IMR-90 (cell line): Measurements from ENCODE around the gene CXCR6. TPM values are rescaled to one million over a fixed set of nuclear protein-coding genes. Genes with fewer than 3 reads are reported as not detected.

Experiments used
- ATAC-seq: fragments of 200-7000 bp; cut with Tn5 transposase; 2 replicates; pipeline ENCODE4 v1.9.1; 2020; ENCODE audit warnings: low read depth, mild to moderate bottlenecking, moderate library complexity
- BruUV-seq: library from RNA; stranded (reverse); fragments of 400-500 nt; replicated peaks from 2 replicates; lab custom pipeline; 2021; lab: Mats Ljungman, UMichigan
- CTCF ChIA-PET: fragments of 300-600 bp; formaldehyde crosslinking; extraction: SDS; loops from one replicate; lab custom pipeline; 2021; ENCODE audit warnings: antibody characterized with exemption; lab: Yijun Ruan, JAX
- POLR2A ChIA-PET: fragments of 300-600 bp; sonication (Branson Sonifier 250); formaldehyde crosslinking; loops from one replicate; lab custom pipeline; 2022; ENCODE audit warnings: antibody characterized with exemption; ENCODE audit not compliant: unreplicated experiment; lab: Charles Lee
- DNase-seq: peaks from one replicate; pipeline ENCODE4 v3.0.0; 2013
- H2AFZ ChIP-seq: replicated peaks from 2 replicates; pipeline ENCODE3; 2013; ENCODE audit warnings: low read length, mild to moderate bottlenecking; ENCODE audit not compliant: poor library complexity
- H2AK5ac ChIP-seq: 2 replicates; pipeline ENCODE4 v1.6.1; 2013; ENCODE audit warnings: low read depth, low read length, inconsistent platforms
- H2AK9ac ChIP-seq: replicated peaks from 2 replicates; pipeline ENCODE3; 2013; ENCODE audit warnings: mild to moderate bottlenecking, low read depth, low read length, moderate library complexity; ENCODE audit not compliant: poor library complexity
- H2BK120ac ChIP-seq: 2 replicates; pipeline ENCODE4 v1.6.1; 2013; ENCODE audit warnings: low read depth, low read length, inconsistent platforms
- H2BK15ac ChIP-seq: 3 replicates; pipeline ENCODE4 v1.6.1; 2013; ENCODE audit warnings: low read depth, low read length, inconsistent platforms
- H2BK20ac ChIP-seq: 2 replicates; pipeline ENCODE4 v1.6.1; 2013; ENCODE audit warnings: low read depth, mild to moderate bottlenecking, inconsistent platforms, low read length, moderate library complexity
- H2BK5ac ChIP-seq: 2 replicates; pipeline ENCODE4 v1.6.1; 2013; ENCODE audit warnings: mild to moderate bottlenecking, low read depth, low read length, inconsistent platforms; ENCODE audit not compliant: poor library complexity, severe bottlenecking
- H3K14ac ChIP-seq: replicated peaks from 2 replicates; pipeline ENCODE4 v1.6.1; 2013; ENCODE audit warnings: low read depth, low read length, inconsistent platforms
- H3K18ac ChIP-seq: 2 replicates; pipeline ENCODE4 v1.6.1; 2013; ENCODE audit warnings: low read depth, low read length, control low read depth
- H3K23ac ChIP-seq: 2 replicates; pipeline ENCODE4 v1.6.1; 2013; ENCODE audit warnings: low read depth, low read length, inconsistent platforms
- H3K27ac ChIP-seq: 2 replicates; pipeline ENCODE4 v1.5.1; 2013; ENCODE audit warnings: mild to moderate bottlenecking, control low read depth, low read length; ENCODE audit not compliant: insufficient read depth
- H3K27me3 ChIP-seq: 2 replicates; pipeline ENCODE4 v1.6.1; 2013; ENCODE audit warnings: low read length; ENCODE audit not compliant: control insufficient read depth, insufficient read depth
- H3K36me3 ChIP-seq: 2 replicates; pipeline ENCODE4 v1.6.1; 2013; ENCODE audit warnings: low read length, mixed read lengths; ENCODE audit not compliant: control insufficient read depth, insufficient read depth
- H3K4ac ChIP-seq: 2 replicates; pipeline ENCODE4 v1.6.1; 2013; ENCODE audit warnings: low read depth, low read length, inconsistent platforms
- H3K4me1 ChIP-seq: 2 replicates; pipeline ENCODE4 v1.6.1; 2013; ENCODE audit warnings: low read length, mixed read lengths; ENCODE audit not compliant: control insufficient read depth, insufficient read depth
- H3K4me2 ChIP-seq: 2 replicates; pipeline ENCODE4 v1.6.1; 2013; ENCODE audit warnings: low read depth, mild to moderate bottlenecking, control low read depth, low read length, moderate library complexity
- H3K4me3 ChIP-seq: 2 replicates; pipeline ENCODE4 v1.5.1; 2013; ENCODE audit warnings: low read depth, mild to moderate bottlenecking, control low read depth, low read length, moderate library complexity; ENCODE audit not compliant: insufficient read depth
- H3K56ac ChIP-seq: 2 replicates; pipeline ENCODE4 v1.6.1; 2013; ENCODE audit warnings: low read length, inconsistent platforms; ENCODE audit not compliant: insufficient read depth; ENCODE audit errors: extremely low read depth
- H3K79me1 ChIP-seq, 2 experiments: 2 replicates each; pipeline ENCODE4 v1.6.1; 2013; ENCODE audit warnings: low read length in 2 of 2, inconsistent platforms in 1 of 2, low read depth in 1 of 2
- H3K9ac ChIP-seq: 2 replicates; pipeline ENCODE4 v1.6.1; 2013; ENCODE audit warnings: low read depth, low read length, control low read depth
- H3K9me1 ChIP-seq: 2 replicates; pipeline ENCODE4 v1.6.1; 2013; ENCODE audit warnings: low read length, inconsistent platforms; ENCODE audit not compliant: insufficient read depth
- H3K9me3 ChIP-seq: 2 replicates; pipeline ENCODE4 v1.6.1; 2013; ENCODE audit warnings: low read length; ENCODE audit not compliant: control insufficient read depth, insufficient read depth
- H4K20me1 ChIP-seq: 2 replicates; pipeline ENCODE4 v1.6.1; 2013; ENCODE audit warnings: low read length, inconsistent platforms; ENCODE audit not compliant: insufficient read depth
- H4K5ac ChIP-seq: 2 replicates; pipeline ENCODE4 v1.6.1; 2013; ENCODE audit warnings: mild to moderate bottlenecking, low read depth, low read length, control low read depth
- H4K8ac ChIP-seq, 2 experiments: 2 replicates each; pipeline ENCODE4 v1.6.1; 2013; ENCODE audit warnings: low read depth in 2 of 2, low read length in 2 of 2, control low read depth in 1 of 2, inconsistent platforms in 1 of 2
- H4K91ac ChIP-seq: 2 replicates; pipeline ENCODE4 v1.6.1; 2013; ENCODE audit warnings: low read depth, low read length, inconsistent platforms; ENCODE audit not compliant: insufficient read depth
- CEBPB ChIP-seq: IDR thresholded peaks from 2 replicates; pipeline ENCODE4 v1.6.1; 2012; ENCODE audit warnings: low read depth, low read length, improper control_type of control experiment
- CTCF ChIP-seq: conservative IDR thresholded peaks from 2 replicates; pipeline ENCODE4 v1.5.1; 2012; ENCODE audit warnings: mild to moderate bottlenecking, low read depth, low read length, improper control_type of control experiment
- ELK1 ChIP-seq: fragments of 150-350 bp; IDR thresholded peaks from 2 replicates; pipeline ENCODE4 v1.6.1; 2016; ENCODE audit warnings: low read depth, mild to moderate bottlenecking, low read length, moderate library complexity, borderline replicate concordance
- FOS ChIP-seq: fragments of 150-350 bp; IDR thresholded peaks from 2 replicates; pipeline ENCODE4 v1.6.1; 2016; ENCODE audit warnings: low read depth, low read length
- MAZ ChIP-seq: IDR thresholded peaks from 2 replicates; pipeline ENCODE4 v1.6.1; 2012; ENCODE audit warnings: low read depth, mild to moderate bottlenecking, low read length, improper control_type of control experiment, moderate library complexity, borderline replicate concordance
- MXI1 ChIP-seq: IDR thresholded peaks from 2 replicates; pipeline ENCODE4 v1.6.1; 2012; ENCODE audit warnings: low read depth, mild to moderate bottlenecking, low read length, moderate library complexity, borderline replicate concordance
- RCOR1 ChIP-seq: IDR thresholded peaks from 2 replicates; pipeline ENCODE4 v1.6.1; 2012; ENCODE audit warnings: mild to moderate bottlenecking, low read length, improper control_type of control experiment; ENCODE audit not compliant: insufficient replicate concordance
- RFX5 ChIP-seq: IDR thresholded peaks from 2 replicates; pipeline ENCODE4 v1.8.0; 2012; ENCODE audit warnings: low read depth, mild to moderate bottlenecking, low read length, moderate library complexity
- SMC3 ChIP-seq: fragments of 150-350 bp; IDR thresholded peaks from 2 replicates; pipeline ENCODE4 v1.6.1; 2016; ENCODE audit warnings: low read depth, mild to moderate bottlenecking, antibody characterized with exemption, low read length, moderate library complexity
- USF2 ChIP-seq: fragments of 150-350 bp; IDR thresholded peaks from 2 replicates; pipeline ENCODE4 v1.6.1; 2017; ENCODE audit warnings: mild to moderate bottlenecking, antibody characterized with exemption, low read length, low read depth
- WGBS, 2 experiments: methylation state at CpG; one replicate each; pipeline versions ENCODE4 v1.1.5 to v1.1.7; 2013; ENCODE audit warnings: missing lambda C conversion rate in 2 of 2; ENCODE audit not compliant: insufficient read length in 1 of 2; ENCODE audit errors: extremely low coverage in 2 of 2; 5-methylcytosine and 5-hydroxymethylcytosine counted together
- dilution Hi-C: fragments of 300-500 bp; cut with HindIII; formaldehyde crosslinking; loops from one replicate; pipeline ENCODE4 v1.14.3; 2018; ENCODE audit warnings: low sequenced_read_pairs; ENCODE audit not compliant: unreplicated experiment
- in situ Hi-C: fragments of 300-500 bp; cut with MboI; formaldehyde crosslinking; loops from 3 replicates; pipeline ENCODE4 v1.14.3; 2019; ENCODE audit warnings: low sequenced_read_pairs, inconsistent platforms, mixed read lengths
- intact Hi-C: fragments of 100-400 bp; cut with micrococcal nuclease; formaldehyde crosslinking; loops from 2 replicates; pipeline ENCODE4 v1.10.0; 2022
- polyA plus RNA-seq, 3 experiments: library from polyadenylated mRNA; depleted of rRNA; stranded (reverse); fragments of >200 nt; gene quantifications; 2 replicates each; pipeline ENCODE4 v1.2.3, GENCODE V29; 2012; ENCODE audit warnings: low replicate concordance in 1 of 3
- total RNA-seq: library from RNA; depleted of rRNA; stranded (reverse); fragments of >200 nt; gene quantifications from 2 replicates; pipeline ENCODE4 v1.2.3, GENCODE V29; 2012

Gene CXCR6
- total and polyA plus RNA-seq, 2 of the 4 experiments (the other 2 are of a cell fraction), result not detected

- no peak for TF ChIP-seq ELK1
These were observed 4.4 kb upstream of the CXCR6 start (continued) for GRCh38 chr3:45938864-45939263.

GRCh38 chr3:45939341-45939771 lies 3.9 kb upstream of the CXCR6 start:
- CTCF ChIA-PET, result interaction anchor here (0.6 to 4.0 kb wide), 12 partner anchors 8 to 431 kb away, joined by 3 to 84 read pairs (median 4); partner anchors contain the start of gene CCR5
- H4K8ac ChIP-seq, result no peak overlapping the region
- dilution Hi-C loops, result no loop called here
- H3K4ac ChIP-seq, result no peak overlapping the region
- in situ Hi-C loops, result no loop called here
- peaks cover 4% of the 10 kb centered on the region; the same call in 1 of the 2 replicates for H3K9me3 ChIP-seq
- ATAC-seq (peak; percentile 30; the same call in 1 of the 2 replicates), DNase-seq (peak; percentile 6)
- POLR2A ChIA-PET, result no interaction called here
- no peak overlapping the region for H3K18ac ChIP-seq
- no peak overlapping the region for H2BK5ac ChIP-seq
- H2BK15ac ChIP-seq, result no peak overlapping the region
- no peaks in the 10 kb centered on the region for H3K79me1 ChIP-seq
- no peaks in the 10 kb centered on the region for H4K20me1 ChIP-seq
- intact Hi-C loops, result loop anchor here (2.0 kb wide), 1 partner anchor 439 kb away; no protein-coding TSS in a partner anchor
- H2AK9ac ChIP-seq, result no peak overlapping the region
- H3K27me3 ChIP-seq, result no peaks in the 10 kb centered on the region
- H3K4me1 ChIP-seq, result peaks cover 4% of the 10 kb centered on the region
- 0 out of 2 replicates have a peak overlapping the region, but pooled peaks have one; percentile 20 for H3K14ac ChIP-seq
- H3K4me3 ChIP-seq, result no peak overlapping the region
- 0 out of 2 replicates have a peak overlapping the region, but pooled peaks have one; percentile 12 for H2BK20ac ChIP-seq
- H4K5ac ChIP-seq, result no peak overlapping the region
- no peak overlapping the region for H3K23ac ChIP-seq
- H4K91ac ChIP-seq, result 0 out of 2 replicates have a peak overlapping the region, but pooled peaks have one; percentile 9
- H2AK5ac ChIP-seq, result no peak overlapping the region
- no peak overlapping the region for H3K27ac ChIP-seq
- no peak overlapping the region for H3K56ac ChIP-seq
- no peak overlapping the region for H2BK120ac ChIP-seq
- no peak overlapping the region for H3K9ac ChIP-seq
- H3K9me1 ChIP-seq, result peaks cover 12% of the 10 kb centered on the region; the same call in 1 of the 2 replicates
- no peak overlapping the region for H3K4me2 ChIP-seq
- H2AFZ ChIP-seq, result no peak overlapping the region
- BruUV-seq, result no TSS peak
- WGBS, 2 experiments, result no CpG with 5 or more reads among the region's 5 CpGs
- peaks cover 14% of the 10 kb centered on the region for H3K36me3 ChIP-seq
- no peak for TF ChIP-seq SMC3
- TF ChIP-seq RCOR1, result no peak
- TF ChIP-seq RFX5, result no peak
- TF ChIP-seq MAZ, result no peak
- TF ChIP-seq CEBPB, result no peak
- TF ChIP-seq ELK1, result no peak
- TF ChIP-seq MXI1, result no peak
- no peak for TF ChIP-seq USF2
- no peak for TF ChIP-seq CTCF
- no peak for TF ChIP-seq FOS
